ENCODE measurements around the gene MYH6. TPM values are rescaled to one million over a fixed set of nuclear protein-coding genes. Genes with fewer than 3 reads are reported as not detected.

The MYH6 gene
- total RNA-seq, 1 experiment from 2014 or later = 0.07 TPM

DNA sequence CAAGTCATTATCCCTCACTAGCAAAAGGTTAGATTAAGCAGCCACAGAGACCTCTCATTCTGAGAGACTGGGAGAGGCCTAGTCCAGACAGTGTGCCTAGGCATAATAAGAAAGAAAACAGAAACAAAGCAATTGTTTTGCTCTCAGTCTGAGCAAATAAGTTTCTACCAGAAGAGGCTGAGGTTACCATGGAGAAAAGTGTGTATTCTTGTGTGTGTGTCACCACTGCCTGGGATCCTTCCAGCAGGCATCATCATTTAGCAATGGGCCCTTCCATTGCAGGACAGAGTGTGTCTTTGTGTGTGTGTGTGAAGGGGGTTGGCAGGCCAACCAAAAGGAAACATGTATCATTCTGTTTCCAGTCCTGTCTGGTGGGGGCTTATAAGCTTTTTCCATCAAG, 46.8 kb downstream of the MYH6 start:
- no peaks in the 10 kb centered on the region; a peak in 1 of 5 replicates for H3K9me3 Mint-ChIP-seq
- H3K9me3 ChIP-seq (ENCODE audit: control insufficient read depth, low read depth, low read length) = no peaks in the 10 kb centered on the region
- no peak overlapping the region for H3K18ac ChIP-seq (ENCODE audit: insufficient read length, low read depth, low read length)
- no peak overlapping the region; a peak in 1 of 7 replicates for H3K27ac Mint-ChIP-seq
- no peak overlapping the region for H2BK12ac ChIP-seq (ENCODE audit: insufficient read length, low read depth, low read length)
- no peak overlapping the region for H4K91ac ChIP-seq (ENCODE audit: insufficient read length, low read depth, low read length)
- H3K79me1 ChIP-seq (ENCODE audit: insufficient read depth, low read depth, low read length, poor library complexity, severe bottlenecking) = no peaks in the 10 kb centered on the region
- no peak overlapping the region for H3K4ac ChIP-seq (ENCODE audit: low read depth, low read length)
- no peak for DNase-seq
- H2BK5ac ChIP-seq (ENCODE audit: insufficient read length, low read length) = no peak overlapping the region
- no peak overlapping the region for H3K14ac ChIP-seq (ENCODE audit: insufficient read depth, low read length)
- H2BK120ac ChIP-seq (ENCODE audit: low read depth, low read length, poor library complexity, severe bottlenecking) = no peak overlapping the region
- no peak overlapping the region for H3T11ph ChIP-seq (ENCODE audit: low read length)
- peaks cover 19% of the 10 kb centered on the region for H3K23me2 ChIP-seq (ENCODE audit: insufficient read length, low read depth, low read length, poor library complexity, severe bottlenecking)
- no peak overlapping the region for H2AFZ ChIP-seq (ENCODE audit: low read length)
- no peak overlapping the region for H3K56ac ChIP-seq (ENCODE audit: insufficient read length, low read depth, low read length)
- no peak overlapping the region for H3K4me3 Mint-ChIP-seq
- TF ChIP-seq, protein P1, sequence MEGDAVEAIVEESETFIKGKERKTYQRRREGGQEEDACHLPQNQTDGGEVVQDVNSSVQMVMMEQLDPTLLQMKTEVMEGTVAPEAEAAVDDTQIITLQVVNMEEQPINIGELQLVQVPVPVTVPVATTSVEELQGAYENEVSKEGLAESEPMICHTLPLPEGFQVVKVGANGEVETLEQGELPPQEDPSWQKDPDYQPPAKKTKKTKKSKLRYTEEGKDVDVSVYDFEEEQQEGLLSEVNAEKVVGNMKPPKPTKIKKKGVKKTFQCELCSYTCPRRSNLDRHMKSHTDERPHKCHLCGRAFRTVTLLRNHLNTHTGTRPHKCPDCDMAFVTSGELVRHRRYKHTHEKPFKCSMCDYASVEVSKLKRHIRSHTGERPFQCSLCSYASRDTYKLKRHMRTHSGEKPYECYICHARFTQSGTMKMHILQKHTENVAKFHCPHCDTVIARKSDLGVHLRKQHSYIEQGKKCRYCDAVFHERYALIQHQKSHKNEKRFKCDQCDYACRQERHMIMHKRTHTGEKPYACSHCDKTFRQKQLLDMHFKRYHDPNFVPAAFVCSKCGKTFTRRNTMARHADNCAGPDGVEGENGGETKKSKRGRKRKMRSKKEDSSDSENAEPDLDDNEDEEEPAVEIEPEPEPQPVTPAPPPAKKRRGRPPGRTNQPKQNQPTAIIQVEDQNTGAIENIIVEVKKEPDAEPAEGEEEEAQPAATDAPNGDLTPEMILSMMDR (conservative IDR thresholded peaks at IDR 0.05) = no peak
- H3K27ac ChIP-seq (ENCODE audit: insufficient read length, low read depth, low read length) = no peak overlapping the region
- no peak overlapping the region for H4K5ac ChIP-seq (ENCODE audit: insufficient read length, low read depth, low read length)
- no peak overlapping the region for H2AK5ac ChIP-seq (ENCODE audit: insufficient read length, low read length)
- no peak overlapping the region for H2BK15ac ChIP-seq (ENCODE audit: low read depth, low read length)
- H3K23ac ChIP-seq (ENCODE audit: insufficient read length, low read depth, low read length) = no peak overlapping the region
- no peaks in the 10 kb centered on the region for H4K20me1 ChIP-seq (ENCODE audit: control insufficient read depth, insufficient read depth, insufficient read length)
- peaks cover 23 to 28% of the 10 kb centered on the region in 2 experiments for H3K4me1 Mint-ChIP-seq
- H2BK20ac ChIP-seq (ENCODE audit: low read depth, low read length, poor library complexity, severe bottlenecking) = no peak overlapping the region
- no peaks in the 10 kb centered on the region for H3K27me3 ChIP-seq (ENCODE audit: insufficient read depth, low read length)
- no peak overlapping the region for H3K9ac ChIP-seq (ENCODE audit: extremely low read depth, insufficient read length, low read length)
- no peaks in the 10 kb centered on the region for H3K79me2 ChIP-seq (ENCODE audit: insufficient read depth, low read length)
- H3K4me2 ChIP-seq (ENCODE audit: insufficient read depth, insufficient read length, low read length) = no peak overlapping the region
- H4K8ac ChIP-seq (replicated peaks; ENCODE audit: insufficient read length, low read depth, low read length) = no peak overlapping the region
- peaks cover 5% of the 10 kb centered on the region for H3K27me3 Mint-ChIP-seq (ENCODE audit: low read depth)
- H3K36me3 Mint-ChIP-seq (ENCODE audit: insufficient read depth in 1 of 3, low read depth in 3 of 3) = peaks cover 21 to 54% (median 39%) of the 10 kb centered on the region in 3 experiments
- peaks cover 4% of the 10 kb centered on the region; the same call in 1 of the 2 replicates for H3K4me1 ChIP-seq (ENCODE audit: insufficient read depth, low read length)
